GM21529 (cell line): ENCODE results near the gene IP6K2.

Experiments used
- ATAC-seq: cut with Tn5 transposase; IDR thresholded peaks from one replicate; pipeline ENCODE4 v1.9.1; 2021; ENCODE audit not compliant: unreplicated experiment

Gene IP6K2

GRCh38 chr3:48672522-48672921 lies 44.5 kb downstream of the IP6K2 start:
- no peak for ATAC-seq

GRCh38 chr3:48664929-48665328 lies 52.1 kb downstream of the IP6K2 start:
- ATAC-seq: no peak

GRCh38 chr3:48664313-48664644 lies 52.7 kb downstream of the IP6K2 start:
- ATAC-seq: no peak

- ATAC-seq: peak; percentile 85
These were observed 53.3 kb downstream of the IP6K2 start for GRCh38 chr3:48663489-48664312.

- no peak for ATAC-seq
These were observed 54.1 kb downstream of the IP6K2 start, which contains the start of gene CELSR3 for GRCh38 chr3:48662753-48663488. CELSR3 (minus strand) TSS chr3:48662886; CDS start chr3:48662634, 252 bp downstream.

- ATAC-seq: no peak
These were observed 54.8 kb downstream of the IP6K2 start for GRCh38 chr3:48662145-48662752.

GRCh38 chr3:48661501-48662144 lies 55.4 kb downstream of the IP6K2 start:
- ATAC-seq: no peak

- ATAC-seq: no peak
These were observed 56.1 kb downstream of the IP6K2 start for GRCh38 chr3:48660800-48661400.

- ATAC-seq: no peak
These were observed 60.2 kb downstream of the IP6K2 start for GRCh38 chr3:48656841-48657281.

- ATAC-seq: peak; percentile 50
These were observed 60.8 kb downstream of the IP6K2 start for GRCh38 chr3:48656061-48656840.

- no peak for ATAC-seq
These were observed 61.4 kb downstream of the IP6K2 start for GRCh38 chr3:48655606-48656005.

GRCh38 chr3:48655063-48655462 lies 62.0 kb downstream of the IP6K2 start:
- no peak for ATAC-seq

GRCh38 chr3:48652923-48653715 lies 63.9 kb downstream of the IP6K2 start:
- ATAC-seq: no peak

- ATAC-seq: no peak
These were observed 65.2 kb downstream of the IP6K2 start for GRCh38 chr3:48651771-48652170.

- no peak for ATAC-seq
These were observed 66.3 kb downstream of the IP6K2 start for GRCh38 chr3:48650723-48651122.

- no peak for ATAC-seq
These were observed 68.7 kb downstream of the IP6K2 start for GRCh38 chr3:48648188-48648850.

GRCh38 chr3:48647714-48648113 lies 69.3 kb downstream of the IP6K2 start:
- ATAC-seq: no peak

- ATAC-seq: no peak
These were observed 71.9 kb downstream of the IP6K2 start for GRCh38 chr3:48644898-48645760.
